ENCODE results near the gene OSTM1. TPM values are rescaled to one million over a fixed set of nuclear protein-coding genes. Genes with fewer than 3 reads are reported as not detected.

The OSTM1 gene
- total and polyA plus RNA-seq, 2 experiments from 2014 or later: 27.0 to 29.3 TPM

GRCh38 chr6:108008363-108008762, 66.2 kb downstream of the OSTM1 start:
- Histone ChIP-seq H3K79me2 (ENCODE audit: insufficient read depth) (no peaks in the 10 kb centered on the region), H4K20me1 (ENCODE audit: insufficient read depth) (no peaks in the 10 kb centered on the region), H2AFZ (no peak overlapping the region), H3K9ac (no peak overlapping the region), H3K4me1 (ENCODE audit: insufficient read depth) (no peaks in the 10 kb centered on the region), H3F3A (ENCODE audit: insufficient read depth) (no peaks in the 10 kb centered on the region), H3K4me2 (ENCODE audit: unreplicated experiment) (no peak overlapping the region), H3K27ac (no peak overlapping the region), H3K36me3 (ENCODE audit: low read depth) (no peaks in the 10 kb centered on the region), H3K9me2 (ENCODE audit: insufficient read depth) (no peaks in the 10 kb centered on the region), H3K27me3 (replicated peaks; ENCODE audit: insufficient read depth) (no peaks in the 10 kb centered on the region), H3K4me3 (no peak overlapping the region), H3K9me3 (ENCODE audit: low read depth) (no peaks in the 10 kb centered on the region)
- TF ChIP-seq EZH2 (IDR thresholded peaks at IDR 0.05; ENCODE audit: insufficient read depth, poor library complexity, severe bottlenecking) (no peak), EZH2phosphoT487 (IDR thresholded peaks at IDR 0.05; ENCODE audit: insufficient read depth, low read depth) (no peak)
- no peak for DNase-seq
- in situ Hi-C loops (cut with MboI): no loop called here
- WGBS, 2 experiments (ENCODE audit: low coverage in 1 of 2, low lambda C conversion rate in 2 of 2, missing lambda C conversion rate in 2 of 2): 28 to 44% methylated on average over 1 of the region's 1 CpG

GRCh38 chr6:108005961-108006360, 68.6 kb downstream of the OSTM1 start:
- WGBS, 2 experiments (ENCODE audit: low coverage in 1 of 2, low lambda C conversion rate in 2 of 2, missing lambda C conversion rate in 2 of 2): 55 to 62% methylated on average over 3 of the region's 3 CpGs
- Histone ChIP-seq H3K27me3 (replicated peaks; ENCODE audit: insufficient read depth) (no peaks in the 10 kb centered on the region), H3F3A (ENCODE audit: insufficient read depth) (no peaks in the 10 kb centered on the region), H3K9me3 (ENCODE audit: low read depth) (no peaks in the 10 kb centered on the region), H3K4me3 (no peak overlapping the region), H3K36me3 (ENCODE audit: low read depth) (no peaks in the 10 kb centered on the region), H3K27ac (no peak overlapping the region), H3K79me2 (ENCODE audit: insufficient read depth) (no peaks in the 10 kb centered on the region), H3K4me2 (ENCODE audit: unreplicated experiment) (no peak overlapping the region), H2AFZ (no peak overlapping the region), H3K9ac (no peak overlapping the region), H4K20me1 (ENCODE audit: insufficient read depth) (no peaks in the 10 kb centered on the region), H3K4me1 (ENCODE audit: insufficient read depth) (no peaks in the 10 kb centered on the region), H3K9me2 (ENCODE audit: insufficient read depth) (no peaks in the 10 kb centered on the region)
- in situ Hi-C loops (cut with MboI): no loop called here
- TF ChIP-seq EZH2 (IDR thresholded peaks at IDR 0.05; ENCODE audit: insufficient read depth, poor library complexity, severe bottlenecking): no peak
- TF ChIP-seq EZH2phosphoT487 (IDR thresholded peaks at IDR 0.05; ENCODE audit: insufficient read depth, low read depth): no peak
- DNase-seq: no peak

- Histone ChIP-seq H4K20me1 (ENCODE audit: insufficient read depth) (no peaks in the 10 kb centered on the region), H3K4me1 (ENCODE audit: insufficient read depth) (no peaks in the 10 kb centered on the region), H2AFZ (no peak overlapping the region), H3K9me2 (ENCODE audit: insufficient read depth) (no peaks in the 10 kb centered on the region), H3K79me2 (ENCODE audit: insufficient read depth) (no peaks in the 10 kb centered on the region), H3K27me3 (replicated peaks; ENCODE audit: insufficient read depth) (no peaks in the 10 kb centered on the region), H3K4me2 (ENCODE audit: unreplicated experiment) (no peak overlapping the region), H3K9ac (no peak overlapping the region), H3K4me3 (no peak overlapping the region), H3F3A (ENCODE audit: insufficient read depth) (no peaks in the 10 kb centered on the region), H3K9me3 (ENCODE audit: low read depth) (no peaks in the 10 kb centered on the region), H3K36me3 (ENCODE audit: low read depth) (no peaks in the 10 kb centered on the region), H3K27ac (no peak overlapping the region)
- TF ChIP-seq EZH2 (IDR thresholded peaks at IDR 0.05; ENCODE audit: insufficient read depth, poor library complexity, severe bottlenecking): no peak
- no peak for TF ChIP-seq EZH2phosphoT487 (IDR thresholded peaks at IDR 0.05; ENCODE audit: insufficient read depth, low read depth)
- WGBS, 2 experiments (ENCODE audit: low coverage in 1 of 2, low lambda C conversion rate in 2 of 2, missing lambda C conversion rate in 2 of 2): 87 to 90% methylated on average over 15 of the region's 15 CpGs
- no peak for DNase-seq
- in situ Hi-C loops (cut with MboI): no loop called here
These were observed 69.7 kb downstream of the OSTM1 start for GRCh38 chr6:108004861-108005260.

GRCh38 chr6:108002365-108003221, 71.9 kb downstream of the OSTM1 start:
- H3K27ac ChIP-seq: no peak overlapping the region
- no peaks in the 10 kb centered on the region for H3K9me3 ChIP-seq (ENCODE audit: low read depth)
- H3K9ac ChIP-seq: no peak overlapping the region
- H3K79me2 ChIP-seq (ENCODE audit: insufficient read depth): no peaks in the 10 kb centered on the region
- H3F3A ChIP-seq (ENCODE audit: insufficient read depth): no peaks in the 10 kb centered on the region
- H3K27me3 ChIP-seq (replicated peaks; ENCODE audit: insufficient read depth): no peaks in the 10 kb centered on the region
- no peaks in the 10 kb centered on the region for H4K20me1 ChIP-seq (ENCODE audit: insufficient read depth)
- in situ Hi-C loops (cut with MboI): no loop called here
- no peak overlapping the region for H3K4me2 ChIP-seq (ENCODE audit: unreplicated experiment)
- TF ChIP-seq EZH2phosphoT487 (IDR thresholded peaks at IDR 0.05; ENCODE audit: insufficient read depth, low read depth) (no peak), EZH2 (IDR thresholded peaks at IDR 0.05; ENCODE audit: insufficient read depth, poor library complexity, severe bottlenecking) (no peak)
- H2AFZ ChIP-seq: peak overlapping the region; percentile 63
- peak; percentile 47 for DNase-seq
- no peaks in the 10 kb centered on the region for H3K36me3 ChIP-seq (ENCODE audit: low read depth)
- H3K9me2 ChIP-seq (ENCODE audit: insufficient read depth): no peaks in the 10 kb centered on the region
- 18% methylated on average over 9 of the region's 9 CpGs for WGBS, 2 experiments (ENCODE audit: low coverage in 1 of 2, low lambda C conversion rate in 2 of 2, missing lambda C conversion rate in 2 of 2)
- no peak overlapping the region for H3K4me3 ChIP-seq
- H3K4me1 ChIP-seq (ENCODE audit: insufficient read depth): no peaks in the 10 kb centered on the region

All from GM23248 (cell line).